Gastrocnemius medialis (tissue), 4 donors: Measurements from ENCODE around the gene OSMR.

ENCODE experiments used
- POLR2A ChIP-seq, 2 donors: fragments of 450-650 bp; IDR thresholded peaks; one replicate each; pipeline ENCODE4 v1.6.1; 2017; ENCODE audit warnings: antibody characterized with exemption in 2 of 2, mild to moderate bottlenecking in 2 of 2, moderate library complexity in 2 of 2
- TF ChIP-seq, protein P1 (sequence below), 5 experiments: fragments of 450-650 bp in 3 of 5; fragments of 200-600 bp in 2 of 5; sonication (generic) in 2 of 5; IDR thresholded peaks in 4 of 5; conservative IDR thresholded peaks in 1 of 5; 1 replicate in 4 of 5; 2 replicates in 1 of 5; pipeline ENCODE4 v1.5.1; 2016 to 2019; ENCODE audit warnings: antibody characterized with exemption in 5 of 5, mild to moderate bottlenecking in 3 of 5, moderate library complexity in 3 of 5

DNA sequence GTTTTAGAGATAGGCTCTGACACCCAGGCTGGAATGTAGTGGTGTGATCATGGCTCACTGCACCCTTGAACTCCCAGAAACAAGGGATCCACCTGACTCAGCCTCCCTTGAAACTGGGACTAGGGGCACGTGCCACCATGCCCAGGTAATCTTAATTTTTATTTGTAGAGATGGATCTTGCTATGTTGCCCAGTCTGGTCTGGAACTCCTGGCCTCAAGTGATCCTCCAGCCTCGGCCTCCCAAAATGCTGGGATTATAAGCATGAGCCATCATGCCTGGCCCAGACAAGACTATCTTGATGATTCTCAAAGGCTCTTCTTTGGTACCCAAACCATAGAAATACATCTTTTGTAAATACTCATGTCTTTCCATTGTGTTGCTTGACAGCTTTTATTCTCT is 10.8 kb downstream of the OSMR start:
- TF ChIP-seq, protein P1, sequence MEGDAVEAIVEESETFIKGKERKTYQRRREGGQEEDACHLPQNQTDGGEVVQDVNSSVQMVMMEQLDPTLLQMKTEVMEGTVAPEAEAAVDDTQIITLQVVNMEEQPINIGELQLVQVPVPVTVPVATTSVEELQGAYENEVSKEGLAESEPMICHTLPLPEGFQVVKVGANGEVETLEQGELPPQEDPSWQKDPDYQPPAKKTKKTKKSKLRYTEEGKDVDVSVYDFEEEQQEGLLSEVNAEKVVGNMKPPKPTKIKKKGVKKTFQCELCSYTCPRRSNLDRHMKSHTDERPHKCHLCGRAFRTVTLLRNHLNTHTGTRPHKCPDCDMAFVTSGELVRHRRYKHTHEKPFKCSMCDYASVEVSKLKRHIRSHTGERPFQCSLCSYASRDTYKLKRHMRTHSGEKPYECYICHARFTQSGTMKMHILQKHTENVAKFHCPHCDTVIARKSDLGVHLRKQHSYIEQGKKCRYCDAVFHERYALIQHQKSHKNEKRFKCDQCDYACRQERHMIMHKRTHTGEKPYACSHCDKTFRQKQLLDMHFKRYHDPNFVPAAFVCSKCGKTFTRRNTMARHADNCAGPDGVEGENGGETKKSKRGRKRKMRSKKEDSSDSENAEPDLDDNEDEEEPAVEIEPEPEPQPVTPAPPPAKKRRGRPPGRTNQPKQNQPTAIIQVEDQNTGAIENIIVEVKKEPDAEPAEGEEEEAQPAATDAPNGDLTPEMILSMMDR (IDR thresholded peaks at IDR 0.05 in 4 of 5, conservative IDR thresholded peaks at IDR 0.05 in 1 of 5): no peak
- no peak for TF ChIP-seq POLR2A (IDR thresholded peaks at IDR 0.05)
